Measurements from ENCODE around the gene CD40LG.

DNA sequence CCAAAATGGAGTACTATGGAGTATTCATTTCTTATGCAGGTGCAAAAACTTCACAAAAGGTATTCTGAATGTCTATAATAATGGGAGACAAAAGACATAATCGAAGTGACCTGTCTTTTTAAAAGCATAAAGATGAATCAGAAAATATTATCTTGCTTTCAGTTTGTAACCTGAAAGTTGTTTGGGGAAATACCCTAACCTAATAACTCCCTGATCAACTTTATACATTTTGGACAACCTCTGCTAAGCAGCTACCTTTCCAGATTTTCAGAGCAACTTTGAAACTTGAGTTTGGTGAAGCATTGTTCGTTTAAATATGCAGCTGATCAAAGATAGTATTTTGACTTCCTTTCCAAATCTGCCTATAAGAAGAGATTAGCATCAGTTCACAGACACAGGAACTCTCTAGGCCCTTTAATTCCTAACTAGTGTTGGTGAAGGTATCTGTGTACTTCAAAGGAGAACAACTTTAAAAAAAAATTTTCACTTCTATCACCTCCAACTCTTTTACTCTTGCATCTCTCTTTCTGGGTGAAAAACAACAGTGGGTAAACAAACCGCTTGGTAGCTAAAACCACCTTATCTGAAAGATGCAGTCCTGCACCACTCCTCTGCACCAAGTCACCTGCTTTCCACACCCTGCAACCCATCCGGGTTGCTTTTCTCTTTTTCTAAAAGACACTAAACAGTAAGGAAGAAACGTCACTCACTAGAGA, 26.5 kb downstream of the CD40LG start:
- TF ChIP-seq, protein P1, sequence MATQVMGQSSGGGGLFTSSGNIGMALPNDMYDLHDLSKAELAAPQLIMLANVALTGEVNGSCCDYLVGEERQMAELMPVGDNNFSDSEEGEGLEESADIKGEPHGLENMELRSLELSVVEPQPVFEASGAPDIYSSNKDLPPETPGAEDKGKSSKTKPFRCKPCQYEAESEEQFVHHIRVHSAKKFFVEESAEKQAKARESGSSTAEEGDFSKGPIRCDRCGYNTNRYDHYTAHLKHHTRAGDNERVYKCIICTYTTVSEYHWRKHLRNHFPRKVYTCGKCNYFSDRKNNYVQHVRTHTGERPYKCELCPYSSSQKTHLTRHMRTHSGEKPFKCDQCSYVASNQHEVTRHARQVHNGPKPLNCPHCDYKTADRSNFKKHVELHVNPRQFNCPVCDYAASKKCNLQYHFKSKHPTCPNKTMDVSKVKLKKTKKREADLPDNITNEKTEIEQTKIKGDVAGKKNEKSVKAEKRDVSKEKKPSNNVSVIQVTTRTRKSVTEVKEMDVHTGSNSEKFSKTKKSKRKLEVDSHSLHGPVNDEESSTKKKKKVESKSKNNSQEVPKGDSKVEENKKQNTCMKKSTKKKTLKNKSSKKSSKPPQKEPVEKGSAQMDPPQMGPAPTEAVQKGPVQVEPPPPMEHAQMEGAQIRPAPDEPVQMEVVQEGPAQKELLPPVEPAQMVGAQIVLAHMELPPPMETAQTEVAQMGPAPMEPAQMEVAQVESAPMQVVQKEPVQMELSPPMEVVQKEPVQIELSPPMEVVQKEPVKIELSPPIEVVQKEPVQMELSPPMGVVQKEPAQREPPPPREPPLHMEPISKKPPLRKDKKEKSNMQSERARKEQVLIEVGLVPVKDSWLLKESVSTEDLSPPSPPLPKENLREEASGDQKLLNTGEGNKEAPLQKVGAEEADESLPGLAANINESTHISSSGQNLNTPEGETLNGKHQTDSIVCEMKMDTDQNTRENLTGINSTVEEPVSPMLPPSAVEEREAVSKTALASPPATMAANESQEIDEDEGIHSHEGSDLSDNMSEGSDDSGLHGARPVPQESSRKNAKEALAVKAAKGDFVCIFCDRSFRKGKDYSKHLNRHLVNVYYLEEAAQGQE (IDR thresholded peaks at IDR 0.05; ENCODE audit: borderline replicate concordance) = no peak
- no peak for TF ChIP-seq RAD21 (conservative IDR thresholded peaks at IDR 0.05)
- TF ChIP-seq, protein P2, sequence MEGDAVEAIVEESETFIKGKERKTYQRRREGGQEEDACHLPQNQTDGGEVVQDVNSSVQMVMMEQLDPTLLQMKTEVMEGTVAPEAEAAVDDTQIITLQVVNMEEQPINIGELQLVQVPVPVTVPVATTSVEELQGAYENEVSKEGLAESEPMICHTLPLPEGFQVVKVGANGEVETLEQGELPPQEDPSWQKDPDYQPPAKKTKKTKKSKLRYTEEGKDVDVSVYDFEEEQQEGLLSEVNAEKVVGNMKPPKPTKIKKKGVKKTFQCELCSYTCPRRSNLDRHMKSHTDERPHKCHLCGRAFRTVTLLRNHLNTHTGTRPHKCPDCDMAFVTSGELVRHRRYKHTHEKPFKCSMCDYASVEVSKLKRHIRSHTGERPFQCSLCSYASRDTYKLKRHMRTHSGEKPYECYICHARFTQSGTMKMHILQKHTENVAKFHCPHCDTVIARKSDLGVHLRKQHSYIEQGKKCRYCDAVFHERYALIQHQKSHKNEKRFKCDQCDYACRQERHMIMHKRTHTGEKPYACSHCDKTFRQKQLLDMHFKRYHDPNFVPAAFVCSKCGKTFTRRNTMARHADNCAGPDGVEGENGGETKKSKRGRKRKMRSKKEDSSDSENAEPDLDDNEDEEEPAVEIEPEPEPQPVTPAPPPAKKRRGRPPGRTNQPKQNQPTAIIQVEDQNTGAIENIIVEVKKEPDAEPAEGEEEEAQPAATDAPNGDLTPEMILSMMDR (IDR thresholded peaks at IDR 0.05; ENCODE audit: poor library complexity, severe bottlenecking) = no peak
- no peak for TF ChIP-seq POLR2AphosphoS5 (IDR thresholded peaks at IDR 0.05)
